SKM-1 (cell line): ENCODE data around the gene RBM24.
"Not testable (repeated sequence)": the region's sequence is repeated elsewhere in the genome, so short reads cannot be mapped to it uniquely, and the experiment has no call there.

Experiments
- DNase-seq: peaks from one replicate; lab custom pipeline; 2025; ENCODE audit not compliant: unreplicated experiment; lab: John Stamatoyannopoulos, UW

The RBM24 gene

DNA sequence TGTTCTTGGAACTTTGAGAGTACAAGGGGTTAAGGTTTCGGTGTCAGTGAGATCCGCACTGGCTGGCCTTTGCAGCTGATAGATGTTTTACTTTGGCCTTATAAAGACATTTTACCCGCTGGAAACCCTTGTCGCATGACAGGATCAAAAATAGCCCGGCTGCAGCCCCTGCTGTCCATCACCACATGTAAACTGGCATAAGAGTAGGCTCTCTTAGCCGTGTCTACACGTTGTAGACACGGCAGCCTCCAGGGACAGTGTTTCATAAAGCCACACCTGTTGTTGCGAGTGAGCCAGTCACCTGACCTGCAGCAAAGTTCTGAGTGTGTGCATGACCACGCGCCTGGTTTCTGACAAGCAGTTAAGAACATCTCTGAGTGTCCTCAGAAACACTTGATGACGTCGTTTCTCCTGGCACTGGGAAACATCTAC is 8.5 kb downstream of the RBM24 start:
- DNase-seq, result no peak

DNA sequence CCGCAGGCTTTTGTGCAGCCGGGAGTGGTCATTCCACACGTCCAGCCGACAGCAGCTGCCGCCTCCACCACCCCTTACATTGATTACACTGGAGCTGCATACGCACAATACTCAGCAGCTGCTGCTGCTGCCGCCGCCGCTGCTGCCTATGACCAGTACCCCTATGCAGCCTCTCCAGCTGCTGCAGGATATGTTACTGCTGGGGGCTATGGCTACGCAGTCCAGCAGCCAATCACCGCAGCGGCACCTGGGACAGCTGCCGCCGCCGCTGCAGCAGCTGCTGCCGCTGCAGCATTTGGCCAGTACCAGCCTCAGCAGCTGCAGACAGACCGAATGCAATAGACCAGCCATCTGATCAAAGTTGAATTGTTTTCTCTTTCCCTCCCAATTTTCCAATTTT is 10.6 kb downstream of the RBM24 start:
- no peak for DNase-seq

DNA sequence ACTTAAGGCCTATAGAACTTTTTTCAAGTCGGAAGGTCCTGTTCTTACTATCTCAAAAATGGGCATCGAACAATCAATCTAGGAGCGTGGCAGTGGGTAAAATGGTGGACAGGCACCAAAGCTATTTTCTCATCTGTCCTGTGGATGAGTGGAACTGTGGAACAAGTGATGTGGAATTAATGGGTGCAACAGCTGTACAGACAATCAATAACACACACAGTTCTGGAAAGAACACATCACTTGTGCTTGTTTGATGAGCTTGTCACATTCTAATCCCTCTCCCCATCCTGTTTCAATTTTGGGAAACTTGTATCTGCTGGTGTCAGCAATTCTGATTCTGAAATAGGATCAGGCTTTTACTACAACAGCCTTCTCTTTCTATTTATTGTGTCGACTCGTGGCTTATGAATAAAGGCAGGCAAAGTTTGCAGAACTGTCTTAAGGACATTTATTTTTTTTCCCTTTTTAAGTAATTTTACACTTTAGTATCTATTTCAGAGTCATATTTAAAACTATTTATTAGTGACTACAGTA is 11.5 kb downstream of the RBM24 start:
- DNase-seq, result no peak

DNA sequence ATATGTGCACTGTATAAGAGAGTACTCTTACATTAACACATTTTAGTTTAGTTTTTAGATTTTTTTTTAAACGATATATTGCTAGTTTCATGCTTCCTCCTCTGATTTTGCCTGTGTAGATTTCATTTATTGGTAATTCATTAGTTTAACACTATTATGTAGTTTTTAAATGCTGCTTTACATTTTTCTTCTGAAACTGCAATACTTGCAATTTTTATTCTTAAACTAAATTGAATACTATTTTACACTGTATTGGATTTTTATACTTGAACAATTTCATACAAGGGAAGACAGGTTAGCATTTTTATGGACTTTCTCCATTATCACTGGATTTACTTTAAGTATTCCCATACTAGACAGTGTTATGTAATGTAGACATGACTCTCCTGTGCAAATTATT is 12.2 kb downstream of the RBM24 start:
- DNase-seq, result no peak

DNA sequence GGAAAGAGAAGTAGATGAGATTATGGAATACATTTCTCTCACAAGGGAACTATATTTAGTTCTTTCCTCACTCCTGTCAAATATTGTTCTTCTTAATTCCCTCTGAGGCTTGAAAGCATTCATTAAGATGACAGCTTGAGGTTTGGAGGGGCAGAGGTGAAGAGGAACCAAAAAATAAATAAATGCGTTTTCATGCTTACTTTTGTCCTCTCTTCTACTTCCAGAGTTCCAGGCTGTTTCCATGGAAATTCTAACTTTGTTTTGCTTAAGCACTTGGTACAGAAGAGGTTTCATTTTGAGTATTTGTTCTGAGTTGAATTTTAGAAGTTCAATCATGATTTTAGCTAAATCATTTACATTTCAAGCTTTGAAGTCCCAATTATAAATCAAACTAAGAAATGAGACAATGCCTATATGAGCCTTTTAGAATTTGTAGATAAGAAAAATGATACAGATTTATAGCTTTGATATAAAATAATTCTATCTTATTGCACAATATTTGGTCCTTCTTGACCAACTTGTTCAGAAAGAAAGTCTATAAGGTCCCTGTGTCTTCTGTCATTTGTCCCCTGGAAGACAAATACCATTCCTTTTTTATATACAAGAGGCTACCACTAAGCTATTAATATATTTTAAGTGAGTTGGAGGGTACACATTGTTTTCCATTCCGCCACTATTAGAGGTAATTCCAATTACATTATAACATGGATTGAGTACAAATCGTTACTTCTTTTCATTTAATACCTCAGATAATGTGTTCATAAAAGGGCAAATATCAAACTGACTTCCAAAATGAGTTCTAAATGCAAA is 16.3 kb downstream of the RBM24 start:
- DNase-seq, result no peak

DNA sequence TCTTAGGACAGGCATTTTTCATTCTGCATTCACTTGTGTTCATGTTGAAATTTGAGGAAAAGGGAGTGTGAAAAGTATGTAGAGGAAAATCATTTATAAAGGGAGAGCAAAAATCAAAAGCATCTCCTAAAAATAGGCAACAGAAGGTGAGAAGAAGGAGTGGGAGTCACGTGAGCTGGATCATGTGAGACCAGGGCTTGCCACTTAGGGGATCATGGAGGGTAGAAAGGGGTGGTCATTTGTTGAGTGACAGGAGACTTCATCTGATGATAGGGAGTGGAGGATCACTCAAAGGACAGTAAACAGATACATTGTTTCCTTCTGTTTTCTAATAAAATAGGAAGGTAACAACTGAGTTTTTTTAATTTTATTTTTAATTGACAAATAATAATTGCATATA is 17.1 kb downstream of the RBM24 start:
- DNase-seq, result no peak

DNA sequence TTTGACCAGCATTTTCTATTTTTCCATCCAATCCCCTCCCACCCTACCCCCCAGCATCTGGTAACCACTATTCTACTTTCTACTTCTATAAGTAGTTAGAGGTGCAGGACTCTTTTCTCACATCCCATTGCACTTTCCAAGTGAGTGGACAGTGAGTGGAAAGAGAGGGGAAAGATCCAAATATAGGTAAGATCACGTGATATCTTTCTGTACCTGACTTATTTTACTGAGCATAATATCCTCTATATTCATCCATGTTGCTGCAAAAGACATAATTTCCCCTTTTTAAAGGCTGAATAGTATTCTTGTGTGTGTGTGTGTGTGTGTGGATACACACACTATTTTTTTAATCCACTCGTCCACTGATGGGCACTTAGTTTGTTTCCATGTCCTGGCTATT is 18.1 kb downstream of the RBM24 start:
- DNase-seq, result no peak

DNA sequence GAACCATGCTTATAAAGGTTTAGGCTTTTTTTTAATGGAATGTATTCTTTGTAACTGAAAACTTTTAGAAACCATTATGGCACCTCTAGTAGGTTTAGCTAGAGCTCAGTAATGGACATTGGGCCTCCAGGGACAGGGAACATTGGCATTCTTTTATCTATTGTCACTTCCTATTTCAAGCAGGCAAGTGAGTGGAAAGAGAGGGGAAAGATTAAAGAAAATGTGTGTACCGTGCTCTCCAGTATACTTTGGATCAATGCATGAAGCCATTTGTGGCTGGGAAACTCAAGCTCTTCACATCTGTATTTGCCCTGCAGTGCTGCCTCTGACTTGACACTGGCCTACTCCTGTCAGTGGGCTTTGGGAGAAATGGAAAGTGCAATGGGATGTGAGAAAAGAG is 18.6 kb downstream of the RBM24 start:
- no peak for DNase-seq

DNA sequence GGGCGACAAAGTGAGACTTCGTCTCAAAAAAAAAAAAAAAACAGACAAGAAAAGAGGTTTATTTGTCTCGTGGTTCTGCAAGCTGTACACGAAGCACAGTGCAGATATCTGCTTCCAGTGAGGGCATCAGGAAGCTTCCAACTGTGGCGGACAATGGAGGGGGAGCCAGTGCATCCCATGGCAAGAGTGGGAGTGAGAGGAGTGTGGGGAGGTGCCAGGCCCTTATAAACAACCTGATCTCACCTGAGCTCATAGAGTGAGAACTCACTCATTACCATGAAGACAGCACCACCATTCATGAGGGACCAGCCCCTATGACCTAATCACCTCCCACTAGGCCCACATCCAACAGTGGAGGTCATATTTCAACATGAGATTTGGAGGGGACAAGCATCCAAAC is 19.5 kb downstream of the RBM24 start:
- no peak for DNase-seq

DNA sequence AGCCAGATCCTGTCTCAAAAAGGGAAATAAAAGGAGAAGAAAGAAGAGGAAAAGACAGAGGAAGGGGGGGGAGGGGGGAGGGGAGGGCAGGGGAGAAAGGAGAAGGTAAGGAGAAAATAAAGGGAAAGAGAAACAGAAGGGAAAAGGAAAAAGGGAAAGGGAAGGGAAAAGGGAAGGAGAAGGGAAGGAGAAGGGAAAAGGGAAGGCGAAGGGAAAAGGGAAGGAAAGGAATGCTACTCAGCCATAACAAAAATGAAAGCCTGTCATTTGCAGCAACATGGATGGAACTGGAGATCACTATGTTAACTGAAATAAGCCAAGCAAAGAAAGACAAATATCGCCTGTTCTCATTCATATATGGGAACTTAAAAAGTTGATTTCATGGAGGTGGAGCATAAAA is 22.3 kb downstream of the RBM24 start:
- DNase-seq, result no peak

DNA sequence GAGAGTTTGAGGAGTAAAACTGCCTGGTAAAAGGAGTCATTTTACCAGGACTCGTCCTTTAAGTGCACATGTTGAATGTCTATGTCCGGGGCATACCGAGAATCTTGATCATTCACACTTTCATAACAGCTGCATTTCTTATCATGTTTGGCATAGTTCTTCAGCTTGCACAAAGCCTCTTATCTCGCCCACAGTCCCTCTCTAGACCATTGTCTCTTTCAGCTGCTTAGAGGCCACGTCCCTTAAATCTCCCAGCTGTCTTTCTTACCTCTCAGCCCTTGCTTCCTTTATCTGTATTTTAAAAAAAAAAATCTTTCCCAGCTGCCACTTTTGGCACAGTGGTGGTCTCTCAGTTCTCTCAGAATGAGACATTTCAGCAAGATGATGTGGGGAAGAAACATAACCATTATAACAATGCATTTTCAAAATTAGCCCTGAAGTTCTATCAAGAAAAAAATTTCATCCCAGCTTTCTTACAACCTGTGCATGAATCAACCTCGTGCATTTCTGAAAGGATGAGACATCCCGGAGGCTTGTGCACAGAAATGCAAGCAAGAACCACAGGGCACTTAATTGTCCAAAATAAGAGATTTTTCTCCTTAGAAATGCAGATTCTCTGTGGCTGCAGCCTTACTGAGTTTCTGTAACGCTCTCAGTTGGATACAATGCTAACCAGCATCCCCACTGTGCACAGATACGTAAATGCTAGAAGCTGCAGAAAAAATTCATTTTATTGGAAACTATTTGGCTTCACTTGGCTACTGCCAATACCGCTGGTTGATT is 24.2 kb downstream of the RBM24 start:
- DNase-seq, result no peak

DNA sequence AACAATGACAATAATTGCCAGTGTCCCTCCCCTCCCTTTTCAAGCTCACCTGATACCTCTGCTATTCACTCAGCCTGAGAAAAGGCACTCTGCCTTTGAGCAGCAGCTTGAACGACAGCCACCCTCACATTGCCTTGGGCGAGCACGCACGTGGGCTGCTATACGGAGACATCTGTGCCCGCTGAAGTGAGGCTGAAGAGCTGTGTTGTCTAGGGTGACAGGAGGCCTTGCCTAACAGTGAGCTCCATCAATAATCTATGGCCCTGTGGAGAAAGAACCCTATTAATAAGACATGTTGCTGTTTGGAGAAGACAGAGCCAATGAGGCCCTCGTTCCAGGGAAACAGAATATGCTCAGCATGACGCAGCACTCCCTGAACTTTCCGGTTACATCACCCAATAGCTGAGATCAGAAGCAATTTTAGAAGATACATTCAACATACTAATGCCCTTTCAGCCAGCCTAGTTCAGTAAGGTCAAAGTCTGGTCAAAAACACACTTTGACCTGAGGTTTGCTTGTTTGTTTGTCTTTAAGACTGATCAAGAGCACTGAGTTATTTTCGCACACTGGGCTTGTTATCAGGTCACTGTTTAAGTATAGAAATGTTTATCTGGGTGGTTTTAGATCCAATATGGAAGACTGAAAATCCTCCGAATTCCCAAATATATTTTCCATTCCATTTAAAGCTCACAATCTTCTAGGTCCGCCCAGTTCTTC is 30.6 kb downstream of the RBM24 start:
- no peak for DNase-seq

DNA sequence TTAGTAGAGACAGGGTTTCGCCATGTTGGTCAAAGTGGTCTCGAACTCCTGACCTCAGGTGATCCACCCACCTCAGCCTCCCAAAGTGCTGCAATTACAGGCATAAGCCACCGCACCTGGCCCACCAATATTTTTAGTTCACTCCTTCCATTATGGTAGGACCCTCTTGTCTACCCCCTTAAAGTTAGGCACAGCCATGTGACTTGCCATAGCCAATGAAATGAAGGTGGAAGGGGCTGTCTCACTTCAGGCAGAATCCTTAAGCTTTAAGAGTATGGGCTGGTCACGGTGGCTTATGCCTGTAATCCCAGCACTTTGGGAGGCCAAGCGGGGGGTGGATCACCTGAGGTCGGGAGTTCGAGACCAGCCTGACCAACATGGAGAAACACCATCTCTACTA is 32.1 kb downstream of the RBM24 start:
- not testable (repeated sequence) for DNase-seq

DNA sequence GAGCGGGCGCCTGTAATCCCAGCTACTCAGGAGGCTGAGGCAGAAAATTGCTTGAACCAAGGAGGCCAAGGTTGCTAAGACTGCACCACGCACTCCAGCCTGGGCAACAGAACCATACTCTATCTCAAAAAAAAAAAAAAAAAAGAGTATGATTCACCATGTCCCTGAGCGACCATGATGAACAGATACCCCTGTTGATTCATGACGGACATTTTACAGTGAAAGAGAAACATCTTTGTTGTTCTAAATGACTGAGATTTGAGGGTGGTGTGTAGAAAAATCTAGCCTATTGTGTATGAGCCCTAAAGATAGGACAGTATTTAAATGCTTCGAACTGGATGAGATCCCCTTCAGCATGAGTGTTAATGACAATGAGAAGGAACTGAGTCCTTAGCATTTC is 32.8 kb downstream of the RBM24 start:
- DNase-seq, result no peak

DNA sequence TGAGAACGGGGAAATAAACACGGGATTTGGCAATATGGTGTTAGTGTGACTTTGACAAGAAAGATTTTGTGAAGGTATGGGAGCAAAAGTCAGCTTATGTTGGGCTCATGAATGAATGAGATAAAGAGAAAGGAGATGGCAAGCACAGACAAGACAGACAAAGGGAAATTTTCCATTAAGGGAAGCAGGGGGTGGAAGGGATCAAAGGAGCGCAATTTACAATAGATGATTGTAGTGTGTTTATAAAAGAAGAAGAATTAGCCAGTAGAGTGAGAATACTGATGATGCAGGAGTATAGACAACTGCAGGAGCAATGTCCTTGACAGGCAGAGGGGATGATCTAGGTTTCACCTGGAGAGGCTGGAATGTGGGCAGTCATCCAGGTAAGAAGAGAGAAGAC is 34.1 kb downstream of the RBM24 start:
- DNase-seq, result no peak

DNA sequence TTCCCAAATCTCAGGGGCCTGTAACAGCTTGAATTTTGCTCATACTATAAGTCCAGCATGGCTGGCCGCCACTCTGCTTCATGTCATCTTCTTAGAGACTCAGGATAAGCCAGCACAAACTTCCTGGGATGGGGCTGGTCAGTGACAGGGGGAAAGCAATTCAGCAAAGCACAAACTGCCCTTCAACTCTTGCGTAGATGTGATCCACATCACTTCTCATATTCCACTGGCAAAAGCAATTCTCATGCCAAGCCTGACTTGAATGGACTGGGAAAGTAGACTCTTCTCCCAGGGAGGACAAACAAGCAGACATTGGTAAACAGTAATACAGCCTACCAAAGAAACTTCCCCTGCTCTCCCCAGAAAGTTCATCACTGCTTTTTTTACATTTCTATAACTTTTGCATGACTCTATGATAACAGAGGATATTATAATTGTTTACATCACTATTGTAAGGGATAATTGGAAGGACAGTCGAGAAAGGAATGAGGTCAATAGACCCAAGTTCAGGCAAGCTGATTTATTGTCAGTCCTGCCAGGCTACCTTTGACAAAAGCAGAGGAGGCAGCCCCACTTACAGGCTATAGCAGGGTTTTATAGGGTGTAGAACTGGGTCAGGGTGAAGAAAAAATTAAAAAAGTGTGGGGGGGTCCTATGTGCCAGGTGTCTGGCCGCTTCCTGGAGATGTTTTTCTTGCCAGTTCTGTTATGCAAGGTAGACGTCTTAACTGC is 37.4 kb downstream of the RBM24 start:
- no peak for DNase-seq

DNA sequence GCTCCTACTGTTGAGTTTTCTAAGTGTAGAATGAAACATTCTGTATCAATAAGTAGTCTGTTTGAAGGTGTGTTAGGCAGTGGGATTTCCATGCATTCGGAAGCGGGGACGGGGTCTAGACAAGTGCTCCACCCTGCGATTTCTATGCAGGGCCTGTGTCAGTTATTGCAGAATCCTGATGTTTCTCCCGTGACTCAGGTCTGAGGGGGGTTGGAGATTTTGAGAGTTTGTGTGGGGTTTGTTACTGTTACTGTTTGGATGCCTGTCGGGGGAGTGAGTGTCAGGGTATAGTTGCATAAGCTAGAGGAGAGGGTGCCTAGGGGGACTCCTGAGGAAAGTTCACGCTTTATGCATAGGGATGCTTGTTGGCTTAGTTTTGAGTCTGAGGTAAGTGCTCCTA is 39.1 kb downstream of the RBM24 start:
- DNase-seq, result not testable (repeated sequence)

DNA sequence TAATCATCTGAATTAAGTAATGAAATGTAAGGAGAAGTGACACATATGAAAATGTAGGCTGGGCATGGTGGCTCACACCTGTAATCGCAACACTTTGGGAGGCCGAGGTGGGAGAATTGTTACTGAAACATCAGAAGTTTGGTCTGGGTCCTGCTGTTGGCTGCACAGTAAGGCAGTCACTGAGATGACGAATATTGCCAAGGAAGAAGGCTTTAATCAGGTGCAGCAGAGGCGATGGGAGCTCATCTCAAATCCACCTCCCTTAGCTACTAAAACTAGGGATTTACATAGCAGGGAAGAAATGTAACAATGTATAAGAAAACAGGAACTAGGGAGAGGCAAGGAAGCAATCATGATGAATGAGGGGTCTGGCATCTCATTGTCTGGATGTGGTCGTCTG is 50.1 kb downstream of the RBM24 start:
- no peak for DNase-seq

DNA sequence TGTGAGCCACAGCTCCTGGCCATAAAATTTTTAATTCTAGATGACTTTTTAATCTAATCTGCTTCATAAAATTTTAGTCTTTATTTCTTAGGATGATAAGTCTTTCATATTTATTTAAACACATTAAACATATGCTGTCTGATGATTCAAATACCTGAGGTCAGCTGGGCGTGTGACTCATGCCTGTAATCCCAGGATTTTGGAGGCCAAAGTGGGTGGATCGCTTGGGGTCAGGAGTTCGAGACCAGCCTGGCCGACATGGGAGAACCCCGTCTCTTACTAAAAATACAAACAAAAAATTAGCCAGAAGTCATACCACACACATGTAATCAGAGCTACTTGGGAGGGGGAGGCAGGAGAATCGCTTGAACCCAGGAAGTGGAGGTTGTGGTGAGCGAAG is 53.1 kb downstream of the RBM24 start:
- DNase-seq, result no peak

DNA sequence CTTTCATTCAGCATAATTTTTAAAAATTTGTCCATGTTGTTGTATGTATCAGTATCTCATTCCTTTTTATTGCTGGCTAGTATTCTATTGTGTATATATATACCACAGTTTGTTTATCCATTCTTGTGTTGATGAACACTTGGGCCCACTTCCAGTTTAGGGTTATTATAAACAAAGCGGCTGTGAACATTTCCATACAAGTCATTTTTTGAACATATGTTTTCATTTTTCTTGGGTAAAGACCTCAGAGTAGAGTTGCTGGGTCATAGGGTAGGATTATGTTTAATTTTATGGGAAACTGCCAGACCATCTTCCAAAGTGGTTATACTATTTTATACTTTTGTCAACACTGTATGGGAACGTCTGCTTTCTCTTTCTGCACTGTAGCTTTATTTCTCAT is 55.3 kb downstream of the RBM24 start:
- no peak for DNase-seq

DNA sequence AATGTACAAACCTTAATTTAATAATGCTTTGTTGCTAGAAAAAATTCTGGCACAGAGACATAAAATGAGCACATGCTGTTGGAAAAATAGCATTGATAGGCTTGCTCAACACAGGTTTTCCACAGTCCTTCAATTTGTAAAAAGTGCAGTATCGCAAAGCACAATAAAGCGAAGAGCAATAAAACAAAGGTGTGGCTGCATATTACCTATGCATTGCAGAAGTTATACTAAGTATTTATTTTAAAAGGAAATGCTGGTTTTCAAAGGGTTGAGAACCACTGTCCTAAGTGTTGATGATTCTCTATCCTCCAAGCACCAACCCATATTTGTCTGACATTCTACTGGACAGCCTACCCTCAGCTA is 58.1 kb downstream of the RBM24 start:
- no peak for DNase-seq
